H1 (cell line): ENCODE results near the gene DNAJB11. TPM values are rescaled to one million over a fixed set of nuclear protein-coding genes. Genes with fewer than 3 reads are reported as not detected.

Source experiments
- CTCF ChIA-PET: fragments of 300-600 bp; sonication (Branson Sonifier 250); formaldehyde crosslinking; loops from one replicate; lab custom pipeline; 2021; ENCODE audit not compliant: partially characterized antibody; lab: Charles Lee
- POLR2A ChIA-PET: fragments of 300-600 bp; sonication (Branson Sonifier 250); formaldehyde crosslinking; loops from one replicate; lab custom pipeline; 2021; ENCODE audit warnings: inconsistent platforms; ENCODE audit not compliant: partially characterized antibody; lab: Charles Lee
- DNase-seq, 2 experiments: peaks; one replicate each; pipeline versions ENCODE4 v3.0.0 to v3.0.0-alpha.2; 2010 to 2022; ENCODE audit warnings: low spot score in 2 of 2, low read depth in 1 of 2, mixed read lengths in 1 of 2
- FAIRE-seq: peaks from 2 replicates; lab custom pipeline; 2011; peaks lifted over from hg19 to GRCh38; lab: Jason Lieb, UNC
- H2AFZ ChIP-seq: 2 replicates; pipeline ENCODE4 v1.8.1; 2012; ENCODE audit warnings: low read length, inconsistent platforms
- H2AK5ac ChIP-seq: 2 replicates; pipeline ENCODE4 v1.6.1; 2013; ENCODE audit warnings: low read depth, low read length
- H2BK120ac ChIP-seq: replicated peaks from 2 replicates; pipeline ENCODE3; 2013; ENCODE audit warnings: low read depth, low read length, inconsistent platforms
- H2BK12ac ChIP-seq: 2 replicates; pipeline ENCODE4 v1.6.1; 2013; ENCODE audit warnings: low read depth, low read length
- H2BK15ac ChIP-seq: 2 replicates; pipeline ENCODE4 v1.6.1; 2013; ENCODE audit warnings: low read length
- H2BK20ac ChIP-seq: 2 replicates; pipeline ENCODE4 v1.6.1; 2013; ENCODE audit warnings: low read length
- H2BK5ac ChIP-seq: 2 replicates; pipeline ENCODE4 v1.6.1; 2013; ENCODE audit warnings: low read depth, low read length
- H3K14ac ChIP-seq: 2 replicates; pipeline ENCODE4 v1.6.1; 2013; ENCODE audit warnings: inconsistent platforms; ENCODE audit not compliant: insufficient read length
- H3K18ac ChIP-seq: 2 replicates; pipeline ENCODE4 v1.6.1; 2013; ENCODE audit warnings: low read length; ENCODE audit errors: extremely low read depth
- H3K23ac ChIP-seq: 2 replicates; pipeline ENCODE4 v1.6.1; 2013; ENCODE audit warnings: inconsistent platforms; ENCODE audit not compliant: insufficient read length
- H3K23me2 ChIP-seq: 2 replicates; pipeline ENCODE4 v1.6.1; 2013; ENCODE audit warnings: low read depth, low read length
- H3K27ac ChIP-seq: 2 replicates; pipeline ENCODE4 v1.6.1; 2011; ENCODE audit warnings: low read depth, low read length, inconsistent platforms
- H3K27me3 ChIP-seq, 4 experiments: replicated peaks in 1 of 4; 1 replicate in 1 of 4; 2 replicates in 3 of 4; pipeline versions ENCODE4 v1.6.1 to v1.8.1; 2011 to 2013; ENCODE audit warnings: low read length in 3 of 4, mild to moderate bottlenecking in 3 of 4, inconsistent platforms in 2 of 4, mixed read lengths in 2 of 4, moderate library complexity in 1 of 4; ENCODE audit not compliant: control insufficient read depth in 3 of 4, insufficient read depth in 3 of 4; ENCODE audit errors: extremely low read depth in 1 of 4
- H3K36me3 ChIP-seq, 4 experiments: 2 replicates each; pipeline versions ENCODE4 v1.6.1 to v1.8.1; 2011 to 2013; ENCODE audit warnings: mild to moderate bottlenecking in 4 of 4, low read length in 3 of 4, moderate library complexity in 2 of 4, control low read depth in 1 of 4, inconsistent platforms in 1 of 4; ENCODE audit not compliant: insufficient read depth in 4 of 4, control insufficient read depth in 2 of 4
- H3K4ac ChIP-seq: replicated peaks from 2 replicates; pipeline ENCODE3; 2013; ENCODE audit warnings: low read length, low read depth, mixed read lengths, inconsistent platforms; ENCODE audit not compliant: insufficient read length
- H3K4me1 ChIP-seq, 4 experiments: replicated peaks in 1 of 4; 1 replicate in 1 of 4; 2 replicates in 3 of 4; pipeline versions ENCODE4 v1.6.1 to v1.8.1; 2011 to 2013; ENCODE audit warnings: low read length in 3 of 4, inconsistent platforms in 2 of 4, mixed read lengths in 1 of 4; ENCODE audit not compliant: insufficient read depth in 4 of 4, control insufficient read depth in 3 of 4
- H3K4me2 ChIP-seq, 2 experiments: 2 replicates each; pipeline versions ENCODE4 v1.6.1 to v1.8.1; 2011 to 2013; ENCODE audit warnings: low read depth in 2 of 2, low read length in 2 of 2, control low read depth in 1 of 2, inconsistent platforms in 1 of 2, mild to moderate bottlenecking in 1 of 2; ENCODE audit not compliant: insufficient read depth in 1 of 2
- H3K4me3 ChIP-seq, 4 experiments: fragments of 200-600, 300-600 bp in 1 of 4; sonication (generic), shearing (Covaris generic), sonication (Bioruptor Twin) in 1 of 4; 2 replicates each; pipeline versions ENCODE4 v1.5.1 to v1.8.1; 2011 to 2016; ENCODE audit warnings: low read length in 4 of 4, low read depth in 3 of 4, control low read depth in 2 of 4, inconsistent platforms in 2 of 4, mild to moderate bottlenecking in 2 of 4, mixed read lengths in 1 of 4, moderate library complexity in 1 of 4; ENCODE audit not compliant: insufficient read depth in 2 of 4; ENCODE audit errors: extremely low read depth in 1 of 4
- H3K56ac ChIP-seq: replicated peaks from 2 replicates; pipeline ENCODE3; 2013; ENCODE audit warnings: low read depth, mild to moderate bottlenecking, mixed read lengths, low read length, inconsistent platforms; ENCODE audit not compliant: insufficient read length
- H3K79me1 ChIP-seq: 2 replicates; pipeline ENCODE4 v1.6.1; 2013; ENCODE audit warnings: low read depth, low read length, control low read depth
- H3K79me2 ChIP-seq, 2 experiments: 2 replicates each; pipeline versions ENCODE4 v1.6.1 to v1.8.1; 2012 to 2013; ENCODE audit warnings: low read length in 2 of 2, mild to moderate bottlenecking in 2 of 2, inconsistent platforms in 1 of 2; ENCODE audit not compliant: insufficient read depth in 2 of 2, control insufficient read depth in 1 of 2
- H3K9ac ChIP-seq, 4 experiments: replicated peaks in 1 of 4; 1 replicate in 1 of 4; 2 replicates in 3 of 4; pipeline versions ENCODE4 v1.6.1 to v1.8.1; 2011 to 2013; ENCODE audit warnings: low read depth in 3 of 4, low read length in 3 of 4, control low read depth in 2 of 4, mild to moderate bottlenecking in 2 of 4, moderate library complexity in 2 of 4, inconsistent platforms in 1 of 4; ENCODE audit errors: extremely low read depth in 1 of 4
- H3K9me3 ChIP-seq, 2 experiments: 2 replicates each; pipeline versions ENCODE4 v1.6.1 to v1.8.1; 2012 to 2013; ENCODE audit warnings: mild to moderate bottlenecking in 2 of 2, moderate library complexity in 2 of 2, control low read depth in 1 of 2, inconsistent platforms in 1 of 2, low read depth in 1 of 2, low read length in 1 of 2, mixed read lengths in 1 of 2; ENCODE audit not compliant: insufficient read depth in 2 of 2
- H4K20me1 ChIP-seq, 2 experiments: replicated peaks in 1 of 2; 2 replicates each; pipeline versions ENCODE3 to v1.8.1; 2011 to 2013; ENCODE audit warnings: inconsistent platforms in 2 of 2, low read length in 2 of 2, mild to moderate bottlenecking in 1 of 2; ENCODE audit not compliant: insufficient read depth in 2 of 2, control insufficient read depth in 1 of 2
- H4K5ac ChIP-seq: 2 replicates; pipeline ENCODE4 v1.6.1; 2013; ENCODE audit warnings: low read length, low read depth, mixed read lengths, inconsistent platforms; ENCODE audit not compliant: insufficient read length
- H4K8ac ChIP-seq: 2 replicates; pipeline ENCODE4 v1.8.0; 2013; ENCODE audit warnings: mild to moderate bottlenecking, moderate library complexity, low read length, inconsistent platforms; ENCODE audit not compliant: insufficient read depth; ENCODE audit errors: extremely low read depth
- H4K91ac ChIP-seq: replicated peaks from 2 replicates; pipeline ENCODE3; 2013; ENCODE audit warnings: low read length, mixed read lengths, inconsistent platforms; ENCODE audit not compliant: insufficient read length
- BCL11A ChIP-seq, 2 experiments: IDR thresholded peaks; one replicate each; pipeline ENCODE4 v1.6.1; 2011; ENCODE audit warnings: low read depth in 2 of 2, low read length in 2 of 2, mild to moderate bottlenecking in 2 of 2
- CEBPB ChIP-seq: IDR thresholded peaks from 2 replicates; pipeline ENCODE4 v1.6.1; 2012; ENCODE audit warnings: low read depth, low read length
- CHD2 ChIP-seq: IDR thresholded peaks from 2 replicates; pipeline ENCODE4 v1.6.1; 2012; ENCODE audit warnings: low read length, improper control_type of control experiment
- EZH2 ChIP-seq: fragments of 200-600 bp; sonication (generic); IDR thresholded peaks from 2 replicates; pipeline ENCODE4 v1.7.1; 2012; ENCODE audit warnings: low read depth, mild to moderate bottlenecking, moderate library complexity, low read length, inconsistent platforms; ENCODE audit not compliant: severe bottlenecking
- GABPA ChIP-seq: IDR thresholded peaks from 2 replicates; pipeline ENCODE4 v1.6.1; 2011; ENCODE audit warnings: mild to moderate bottlenecking, low read length, moderate library complexity, borderline replicate concordance; ENCODE audit not compliant: insufficient read depth
- KDM4A ChIP-seq: IDR thresholded peaks from one replicate; pipeline ENCODE4 v1.7.1; 2012; ENCODE audit warnings: low read depth, mild to moderate bottlenecking, moderate library complexity, low read length, inconsistent platforms; ENCODE audit not compliant: severe bottlenecking
- KDM5A ChIP-seq: fragments of 200-600 bp; IDR thresholded peaks from 2 replicates; pipeline ENCODE4 v1.7.1; 2012; ENCODE audit warnings: mild to moderate bottlenecking, low read length, inconsistent platforms, mixed read lengths
- NRF1 ChIP-seq: IDR thresholded peaks from 2 replicates; pipeline ENCODE4 v1.6.1; 2011; ENCODE audit warnings: mild to moderate bottlenecking, low read depth, low read length, improper control_type of control experiment
- POLR2AphosphoS5 ChIP-seq: IDR thresholded peaks from 2 replicates; pipeline ENCODE4 v1.6.1; 2011; ENCODE audit warnings: low read depth, low read length
- POU5F1 ChIP-seq: IDR thresholded peaks from 2 replicates; pipeline ENCODE4 v1.6.1; 2011; ENCODE audit warnings: low read depth, mild to moderate bottlenecking, low read length, moderate library complexity
- RFX5 ChIP-seq: IDR thresholded peaks from 2 replicates; pipeline ENCODE4 v1.6.1; 2011; ENCODE audit warnings: low read depth, low read length, improper control_type of control experiment, borderline replicate concordance
- SIRT6 ChIP-seq: IDR thresholded peaks from one replicate; pipeline ENCODE4 v1.7.1; 2012; ENCODE audit warnings: low read length, inconsistent platforms
- TAF1 ChIP-seq: IDR thresholded peaks from 2 replicates; pipeline ENCODE4 v1.6.1; 2011; ENCODE audit warnings: mild to moderate bottlenecking, low read depth, low read length
- WGBS, 2 experiments: shearing (Covaris generic) in 1 of 2; methylation state at CpG; one replicate each; pipeline versions ENCODE4 v1.1.6 to v1.1.7; 2013 to 2015; ENCODE audit warnings: low lambda C conversion rate in 2 of 2, mixed read lengths in 2 of 2, inconsistent platforms in 1 of 2, low coverage in 1 of 2, missing lambda C conversion rate in 1 of 2; ENCODE audit not compliant: insufficient replicate concordance in 2 of 2, insufficient coverage in 1 of 2, insufficient read length in 1 of 2; ENCODE audit errors: extremely low coverage in 1 of 2, missing lambda C conversion rate in 1 of 2; 5-methylcytosine and 5-hydroxymethylcytosine counted together
- polyA plus RNA-seq, 7 experiments: library from polyadenylated mRNA; depleted of rRNA in 3 of 7; stranded (reverse) in 5 of 7; unstranded in 2 of 7; fragments of >200 nt in 5 of 7; fragments of 200-250 nt in 2 of 7; gene quantifications; 1 replicate in 5 of 7; 2 replicates in 1 of 7; 4 replicates in 1 of 7; pipeline versions ENCODE4 v1.2.1 to v1.2.3, GENCODE V29; 2011 to 2013; ENCODE audit warnings: missing spikeins in 2 of 7, mixed read lengths in 2 of 7
- total RNA-seq: library from RNA; stranded (reverse); fragmentation: NEBNext Ultra II Directional; extraction: Animal tissue kit (Norgen Biotek cat#: 25700); gene quantifications from 2 replicates; pipeline ENCODE4 v1.2.1, GENCODE V29; 2021

Gene DNAJB11
- total and polyA plus RNA-seq, 2 of the 8 experiments (the other 6 are each of a cell fraction or from before 2014, with no cell fraction given): 14.6 to 63.9 TPM

GRCh38 chr3:186592682-186593081 lies 22.2 kb downstream of the DNAJB11 start:
- no peaks in the 10 kb centered on the region for H3K4me1 ChIP-seq
- 89% methylated on average over 4 of the region's 4 CpGs; no CpG with 5 or more reads in 1 of the 2 experiments for WGBS, 2 experiments
- no peak overlapping the region for H2BK15ac ChIP-seq
- H2BK120ac ChIP-seq: no peak overlapping the region
- no peak overlapping the region for H2AFZ ChIP-seq
- H3K27ac ChIP-seq: no peak overlapping the region
- H3K9ac ChIP-seq: no peak overlapping the region
- ChIA-PET CTCF (interaction anchor here (1.6 to 23.7 kb wide), 3 partner anchors 10 to 177 kb away, joined by 3 to 333 read pairs (median 5); partner anchors contain the start of gene AHSG), POLR2A (interaction anchor here (2.0 to 10.2 kb wide), 2 partner anchors 23 to 192 kb away, joined by 5 to 85 read pairs; partner anchors contain the start of genes DNAJB11 and EIF4A2)
- no peak overlapping the region for H2BK12ac ChIP-seq
- no peak overlapping the region for H2BK5ac ChIP-seq
- H2BK20ac ChIP-seq: no peak overlapping the region
- no peaks in the 10 kb centered on the region for H3K36me3 ChIP-seq
- H3K27me3 ChIP-seq: no peaks in the 10 kb centered on the region
- H2AK5ac ChIP-seq: no peak overlapping the region
- no peaks in the 10 kb centered on the region; the same call in 1 of the 2 replicates for H3K79me1 ChIP-seq
- no peak overlapping the region for H3K14ac ChIP-seq
- no peak overlapping the region for H4K91ac ChIP-seq
- no peaks in the 10 kb centered on the region for H3K23me2 ChIP-seq
- no peaks in the 10 kb centered on the region for H3K79me2 ChIP-seq
- no peak overlapping the region for H4K5ac ChIP-seq
- H3K23ac ChIP-seq: no peak overlapping the region
- H4K8ac ChIP-seq: no peak overlapping the region
- H3K56ac ChIP-seq: no peak overlapping the region
- H3K4me3 ChIP-seq: no peak overlapping the region
- H3K4ac ChIP-seq: no peak overlapping the region
- H4K20me1 ChIP-seq: no peaks in the 10 kb centered on the region
- FAIRE-seq (no peak), DNase-seq (no peak)
- H3K4me2 ChIP-seq: no peak overlapping the region
- H3K9me3 ChIP-seq: no peaks in the 10 kb centered on the region
- no peak overlapping the region for H3K18ac ChIP-seq
- TF ChIP-seq EZH2 (no peak), CHD2 (no peak), GABPA (no peak), POLR2AphosphoS5 (no peak), POU5F1 (no peak), CEBPB (no peak), KDM5A (no peak), RFX5 (no peak), BCL11A (IDR thresholded peaks at IDR 0.05; ENCODE audit: low read depth in 2 of 2, low read length in 2 of 2) (no peak), KDM4A (no peak), TAF1 (no peak), SIRT6 (no peak), NRF1 (no peak)
